Gastrocnemius medialis (tissue), 4 donors: ENCODE data around the gene NOS1AP.

ENCODE experiments used
- POLR2A ChIP-seq, 2 donors: fragments of 450-650 bp; IDR thresholded peaks; one replicate each; pipeline ENCODE4 v1.6.1; 2017; ENCODE audit warnings: antibody characterized with exemption in 2 of 2, mild to moderate bottlenecking in 2 of 2, moderate library complexity in 2 of 2
- TF ChIP-seq, protein P1 (sequence below), 5 experiments: fragments of 450-650 bp in 3 of 5; fragments of 200-600 bp in 2 of 5; sonication (generic) in 2 of 5; IDR thresholded peaks in 4 of 5; conservative IDR thresholded peaks in 1 of 5; 1 replicate in 4 of 5; 2 replicates in 1 of 5; pipeline ENCODE4 v1.5.1; 2016 to 2019; ENCODE audit warnings: antibody characterized with exemption in 5 of 5, mild to moderate bottlenecking in 3 of 5, moderate library complexity in 3 of 5

DNA sequence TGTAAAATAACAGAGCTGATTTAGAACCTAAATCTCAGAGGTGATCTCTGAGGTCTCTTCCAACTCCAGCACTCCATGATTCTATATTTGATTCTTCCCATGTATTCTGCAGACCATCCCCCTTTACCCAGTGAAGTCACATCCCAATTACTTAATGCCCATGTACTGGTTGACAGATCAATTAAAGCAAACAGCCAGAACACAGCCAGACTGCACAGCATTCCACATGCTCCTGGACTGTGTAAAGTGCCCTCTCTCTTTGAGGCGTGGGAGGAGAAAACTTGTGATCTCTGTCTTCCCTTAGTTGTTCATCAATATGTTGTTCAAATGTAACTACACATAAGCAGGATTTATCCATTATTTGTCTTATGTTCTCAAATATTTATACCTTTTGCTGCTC lies 18.1 kb downstream of the NOS1AP start:
- TF ChIP-seq, protein P1, sequence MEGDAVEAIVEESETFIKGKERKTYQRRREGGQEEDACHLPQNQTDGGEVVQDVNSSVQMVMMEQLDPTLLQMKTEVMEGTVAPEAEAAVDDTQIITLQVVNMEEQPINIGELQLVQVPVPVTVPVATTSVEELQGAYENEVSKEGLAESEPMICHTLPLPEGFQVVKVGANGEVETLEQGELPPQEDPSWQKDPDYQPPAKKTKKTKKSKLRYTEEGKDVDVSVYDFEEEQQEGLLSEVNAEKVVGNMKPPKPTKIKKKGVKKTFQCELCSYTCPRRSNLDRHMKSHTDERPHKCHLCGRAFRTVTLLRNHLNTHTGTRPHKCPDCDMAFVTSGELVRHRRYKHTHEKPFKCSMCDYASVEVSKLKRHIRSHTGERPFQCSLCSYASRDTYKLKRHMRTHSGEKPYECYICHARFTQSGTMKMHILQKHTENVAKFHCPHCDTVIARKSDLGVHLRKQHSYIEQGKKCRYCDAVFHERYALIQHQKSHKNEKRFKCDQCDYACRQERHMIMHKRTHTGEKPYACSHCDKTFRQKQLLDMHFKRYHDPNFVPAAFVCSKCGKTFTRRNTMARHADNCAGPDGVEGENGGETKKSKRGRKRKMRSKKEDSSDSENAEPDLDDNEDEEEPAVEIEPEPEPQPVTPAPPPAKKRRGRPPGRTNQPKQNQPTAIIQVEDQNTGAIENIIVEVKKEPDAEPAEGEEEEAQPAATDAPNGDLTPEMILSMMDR (IDR thresholded peaks at IDR 0.05 in 4 of 5, conservative IDR thresholded peaks at IDR 0.05 in 1 of 5) = no peak
- TF ChIP-seq POLR2A (IDR thresholded peaks at IDR 0.05) = no peak
